Panc1 (cell line): ENCODE data around the gene PITX3. TPM values are rescaled to one million over a fixed set of nuclear protein-coding genes. Genes with fewer than 3 reads are reported as not detected.
A peak's percentile ranks its signal among the peaks of the same experiment; 100 is the strongest.

Experiments used
- ATAC-seq: fragments of 200-7000 bp; cut with Tn5 transposase; 2 replicates; pipeline ENCODE4 v1.9.1; 2020; ENCODE audit warnings: mild to moderate bottlenecking, moderate library complexity
- BruUV-seq: library from RNA; stranded (reverse); fragments of 400-500 nt; replicated peaks from 2 replicates; lab custom pipeline; 2021; lab: Mats Ljungman, UMichigan
- CTCF ChIA-PET: fragments of 300-600 bp; sonication (Branson Sonifier 250); formaldehyde crosslinking; loops from one replicate; lab custom pipeline; 2022; ENCODE audit warnings: antibody characterized with exemption; lab: Charles Lee
- POLR2A ChIA-PET: fragments of 300-600 bp; sonication (Branson Sonifier 250); formaldehyde crosslinking; loops from one replicate; lab custom pipeline; 2022; ENCODE audit warnings: antibody characterized with exemption; lab: Charles Lee
- DNase-seq: peaks from one replicate; pipeline ENCODE4 v3.0.0-alpha.2; 2010; ENCODE audit warnings: low read depth, low spot score
- H3K27ac ChIP-seq: 2 replicates; pipeline ENCODE4 v1.5.1; 2011; ENCODE audit warnings: mild to moderate bottlenecking, low read length, inconsistent platforms
- H3K27me3 ChIP-seq: fragments of 200-500 bp; sonication (Bioruptor generic); 2 replicates; pipeline ENCODE4 v1.6.0; 2014; ENCODE audit warnings: low read length, inconsistent platforms; ENCODE audit not compliant: control insufficient read depth, insufficient read depth
- H3K36me3 ChIP-seq: fragments of 200-500 bp; sonication (Bioruptor generic); 2 replicates; pipeline ENCODE4 v1.5.1; 2014; ENCODE audit warnings: inconsistent platforms, mild to moderate bottlenecking, low read length, moderate library complexity; ENCODE audit not compliant: control insufficient read depth, insufficient read depth
- H3K4me1 ChIP-seq: 2 replicates; pipeline ENCODE4 v1.5.1; 2011; ENCODE audit warnings: inconsistent platforms, mild to moderate bottlenecking, low read length, moderate library complexity; ENCODE audit not compliant: control insufficient read depth, insufficient read depth
- H3K4me3 ChIP-seq, 2 experiments: 2 replicates each; pipeline ENCODE4 v1.5.1; 2011 to 2012; ENCODE audit warnings: low read depth in 2 of 2, low read length in 2 of 2, mild to moderate bottlenecking in 2 of 2, inconsistent platforms in 1 of 2, moderate library complexity in 1 of 2
- H3K9me3 ChIP-seq: fragments of 200-500 bp; sonication (Bioruptor generic); 2 replicates; pipeline ENCODE4 v1.5.1; 2014; ENCODE audit warnings: low read depth, mild to moderate bottlenecking, inconsistent platforms, low read length, moderate library complexity; ENCODE audit not compliant: control insufficient read depth, insufficient read depth
- CTCF ChIP-seq: fragments of 450-650 bp; IDR thresholded peaks from 2 replicates; pipeline ENCODE4 v1.5.1; 2017; ENCODE audit warnings: mild to moderate bottlenecking
- POLR2AphosphoS5 ChIP-seq: IDR thresholded peaks from 2 replicates; pipeline ENCODE4 v1.6.1; 2012; ENCODE audit warnings: mild to moderate bottlenecking, low read depth, low read length, moderate library complexity
- SIN3A ChIP-seq: IDR thresholded peaks from 2 replicates; pipeline ENCODE4 v1.6.1; 2012; ENCODE audit warnings: low read depth, mild to moderate bottlenecking, low read length, moderate library complexity, borderline replicate concordance; ENCODE audit not compliant: insufficient read depth
- TCF7L2 ChIP-seq: IDR thresholded peaks from 2 replicates; pipeline ENCODE4 v1.6.1; 2011; ENCODE audit warnings: mild to moderate bottlenecking, low read depth, low read length, inconsistent platforms
- in situ Hi-C: cut with HindIII; loops from 2 replicates; pipeline ENCODE4 v1.10.0; 2016; ENCODE audit warnings: low sequenced_read_pairs, low pct_unique_long_range_greater_than_20kb
- intact Hi-C: fragments of 100-400 bp; cut with micrococcal nuclease; formaldehyde crosslinking; loops from one replicate; pipeline ENCODE4 v1.10.0; 2022; ENCODE audit not compliant: unreplicated experiment
- total RNA-seq: library from RNA; stranded (reverse); gene quantifications from one replicate; pipeline ENCODE4 v1.2.1, GENCODE V29; 2021; ENCODE audit not compliant: unreplicated experiment
- TF ChIP-seq, protein P1 (sequence below), 2 experiments: IDR thresholded peaks; 2 replicates each; pipeline ENCODE4 v1.6.1; 2011 to 2012; ENCODE audit warnings: low read depth in 2 of 2, control low read depth in 1 of 2, low read length in 1 of 2, mild to moderate bottlenecking in 1 of 2, moderate library complexity in 1 of 2; ENCODE audit not compliant: insufficient read depth in 1 of 2

Gene PITX3
- total RNA-seq, 1 experiment from 2014 or later = 0.49 TPM

GRCh38 chr10:102281102-102281487 is 39.8 kb upstream of the PITX3 start:
- Histone ChIP-seq H3K36me3 (0 out of 2 replicates have a peak, but pooled peaks cover 3% of the 10 kb centered on the region), H3K9me3 (no peaks in the 10 kb centered on the region), H3K4me3 (no peak overlapping the region), H3K27ac (no peak overlapping the region), H3K27me3 (no peaks in the 10 kb centered on the region), H3K4me1 (peaks cover 4% of the 10 kb centered on the region; the same call in 1 of the 2 replicates)
- POLR2A ChIA-PET = no interaction called here
- no TSS peak for BruUV-seq
- in situ Hi-C loops = no loop called here
- intact Hi-C loops = no loop called here
- CTCF ChIA-PET = no interaction called here
- no peak for ATAC-seq
- no peak for DNase-seq
- TF ChIP-seq CTCF (no peak), SIN3A (no peak), TCF7L2 (no peak), POLR2AphosphoS5 (no peak)
- TF ChIP-seq, protein P1, sequence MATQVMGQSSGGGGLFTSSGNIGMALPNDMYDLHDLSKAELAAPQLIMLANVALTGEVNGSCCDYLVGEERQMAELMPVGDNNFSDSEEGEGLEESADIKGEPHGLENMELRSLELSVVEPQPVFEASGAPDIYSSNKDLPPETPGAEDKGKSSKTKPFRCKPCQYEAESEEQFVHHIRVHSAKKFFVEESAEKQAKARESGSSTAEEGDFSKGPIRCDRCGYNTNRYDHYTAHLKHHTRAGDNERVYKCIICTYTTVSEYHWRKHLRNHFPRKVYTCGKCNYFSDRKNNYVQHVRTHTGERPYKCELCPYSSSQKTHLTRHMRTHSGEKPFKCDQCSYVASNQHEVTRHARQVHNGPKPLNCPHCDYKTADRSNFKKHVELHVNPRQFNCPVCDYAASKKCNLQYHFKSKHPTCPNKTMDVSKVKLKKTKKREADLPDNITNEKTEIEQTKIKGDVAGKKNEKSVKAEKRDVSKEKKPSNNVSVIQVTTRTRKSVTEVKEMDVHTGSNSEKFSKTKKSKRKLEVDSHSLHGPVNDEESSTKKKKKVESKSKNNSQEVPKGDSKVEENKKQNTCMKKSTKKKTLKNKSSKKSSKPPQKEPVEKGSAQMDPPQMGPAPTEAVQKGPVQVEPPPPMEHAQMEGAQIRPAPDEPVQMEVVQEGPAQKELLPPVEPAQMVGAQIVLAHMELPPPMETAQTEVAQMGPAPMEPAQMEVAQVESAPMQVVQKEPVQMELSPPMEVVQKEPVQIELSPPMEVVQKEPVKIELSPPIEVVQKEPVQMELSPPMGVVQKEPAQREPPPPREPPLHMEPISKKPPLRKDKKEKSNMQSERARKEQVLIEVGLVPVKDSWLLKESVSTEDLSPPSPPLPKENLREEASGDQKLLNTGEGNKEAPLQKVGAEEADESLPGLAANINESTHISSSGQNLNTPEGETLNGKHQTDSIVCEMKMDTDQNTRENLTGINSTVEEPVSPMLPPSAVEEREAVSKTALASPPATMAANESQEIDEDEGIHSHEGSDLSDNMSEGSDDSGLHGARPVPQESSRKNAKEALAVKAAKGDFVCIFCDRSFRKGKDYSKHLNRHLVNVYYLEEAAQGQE (IDR thresholded peaks at IDR 0.05; ENCODE audit: insufficient read depth in 1 of 2, low read depth in 2 of 2, low read length in 1 of 2) = no peak

GRCh38 chr10:102280397-102281101 is 39.2 kb upstream of the PITX3 start:
- Histone ChIP-seq H3K27ac (no peak overlapping the region), H3K9me3 (no peaks in the 10 kb centered on the region), H3K36me3 (0 out of 2 replicates have a peak, but pooled peaks cover 3% of the 10 kb centered on the region), H3K4me3 (no peak overlapping the region), H3K4me1 (peaks cover 4% of the 10 kb centered on the region; the same call in 1 of the 2 replicates), H3K27me3 (no peaks in the 10 kb centered on the region)
- CTCF ChIA-PET = no interaction called here
- TF ChIP-seq, protein P1 (IDR thresholded peaks at IDR 0.05; ENCODE audit: insufficient read depth in 1 of 2, low read depth in 2 of 2, low read length in 1 of 2) = no peak
- TF ChIP-seq CTCF = no peak
- no peak for TF ChIP-seq TCF7L2
- TF ChIP-seq SIN3A = no peak
- TF ChIP-seq POLR2AphosphoS5 = no peak
- intact Hi-C loops = no loop called here
- BruUV-seq = no TSS peak
- POLR2A ChIA-PET = no interaction called here
- in situ Hi-C loops = no loop called here
- peak; percentile 72 for ATAC-seq
- DNase-seq = no peak
